K562 (cell line): ENCODE data around the gene PLP2. TPM values are rescaled to one million over a fixed set of nuclear protein-coding genes. Genes with fewer than 3 reads are reported as not detected.

Experiments used
- CBFA2T2 ChIP-seq: fragments of 450-650 bp; conservative IDR thresholded peaks from 2 replicates; pipeline ENCODE4 v1.6.1; 2017; ENCODE audit warnings: mild to moderate bottlenecking
- DIDO1 ChIP-seq: fragments of 450-650 bp; IDR thresholded peaks from 2 replicates; pipeline ENCODE4 v1.6.1; 2016; ENCODE audit warnings: low read depth, missing biosample characterization, missing genetic modification characterization
- FOSL1 ChIP-seq: fragments of 200-800 bp; sonication (Bioruptor generic); conservative IDR thresholded peaks from 2 replicates; pipeline ENCODE4 v1.6.1; 2016; ENCODE audit warnings: missing genetic modification characterization, missing compliant biosample characterization
- KLF16 ChIP-seq: IDR thresholded peaks from 2 replicates; pipeline ENCODE4 v1.6.1; 2016; ENCODE audit warnings: antibody characterized with exemption
- MCM2 ChIP-seq: fragments of 450-650 bp; IDR thresholded peaks from 2 replicates; pipeline ENCODE4 v1.6.1; 2017; ENCODE audit warnings: low read depth, mild to moderate bottlenecking
- MCM7 ChIP-seq, 2 experiments: fragments of 450-650 bp; IDR thresholded peaks; 2 replicates each; pipeline ENCODE4 v1.6.1; 2016 to 2018
- MXI1 ChIP-seq: IDR thresholded peaks from 2 replicates; pipeline ENCODE4 v1.6.1; 2011; ENCODE audit warnings: low read depth, mild to moderate bottlenecking, improper control_type of control experiment, low read length
- NBN ChIP-seq: fragments of 450-650 bp; IDR thresholded peaks from 2 replicates; pipeline ENCODE4 v1.6.1; 2016; ENCODE audit warnings: low read depth, mild to moderate bottlenecking
- NFIX ChIP-seq: fragments of 250-450 bp; sonication (Bioruptor Pico); IDR thresholded peaks from 2 replicates; pipeline ENCODE4 v1.4.0; 2020; ENCODE audit warnings: low read depth, mild to moderate bottlenecking, moderate library complexity
- PML ChIP-seq: IDR thresholded peaks from 2 replicates; pipeline ENCODE4 v1.6.1; 2012; ENCODE audit warnings: low read length, inconsistent platforms
- POLR2A ChIP-seq: fragments of 450-650 bp; conservative IDR thresholded peaks from 2 replicates; pipeline ENCODE4 v1.6.1; 2016
- POLR2AphosphoS5 ChIP-seq: IDR thresholded peaks from 2 replicates; pipeline ENCODE4 v1.6.1; 2011; ENCODE audit warnings: mild to moderate bottlenecking, low read depth, low read length, moderate library complexity; ENCODE audit not compliant: control insufficient read depth, insufficient read depth
- RBM14 ChIP-seq: fragments of 200-400 bp; formaldehyde crosslinking; IDR thresholded peaks from 2 replicates; pipeline ENCODE4 v1.6.1; 2018; ENCODE audit warnings: low read depth, mild to moderate bottlenecking, low read length, moderate library complexity, borderline replicate concordance; ENCODE audit not compliant: insufficient read depth
- RBM22 ChIP-seq: fragments of 200-400 bp; formaldehyde crosslinking; IDR thresholded peaks from 2 replicates; pipeline ENCODE4 v1.6.1; 2018; ENCODE audit warnings: low read length, low read depth; ENCODE audit not compliant: poor library complexity, severe bottlenecking
- RBM34 ChIP-seq: fragments of 200-400 bp; formaldehyde crosslinking; IDR thresholded peaks from 2 replicates; pipeline ENCODE4 v1.6.1; 2018; ENCODE audit warnings: low read length, borderline replicate concordance; ENCODE audit not compliant: insufficient read depth
- RFX5 ChIP-seq: IDR thresholded peaks from 2 replicates; pipeline ENCODE4 v1.6.1; 2011; ENCODE audit warnings: low read depth, mild to moderate bottlenecking, improper control_type of control experiment, low read length
- SAP30 ChIP-seq: fragments of 200-600 bp; sonication (generic); IDR thresholded peaks from 2 replicates; pipeline ENCODE4 v1.6.1; 2012; ENCODE audit warnings: borderline replicate concordance, low read depth, mild to moderate bottlenecking, moderate library complexity, low read length, control low read depth, inconsistent platforms; ENCODE audit not compliant: insufficient read depth, poor library complexity, severe bottlenecking
- SMARCA5 ChIP-seq: fragments of 450-650 bp; IDR thresholded peaks from 2 replicates; pipeline ENCODE4 v1.6.1; 2016
- TEAD2 ChIP-seq: fragments of 450-650 bp; IDR thresholded peaks from 2 replicates; pipeline ENCODE4 v1.6.1; 2016; ENCODE audit warnings: missing genetic modification characterization, control low read depth, missing compliant biosample characterization
- ZNF134 ChIP-seq: fragments of 250-450 bp; sonication (Bioruptor Pico); conservative IDR thresholded peaks from 2 replicates; pipeline ENCODE4 v1.4.0; 2020
- ZNF41 ChIP-seq: fragments of 250-450 bp; sonication (Bioruptor Pico); conservative IDR thresholded peaks from 2 replicates; pipeline ENCODE4 v1.4.0; 2020; ENCODE audit warnings: mild to moderate bottlenecking
- polyA plus RNA-seq, 8 experiments: library from polyadenylated mRNA; depleted of rRNA in 4 of 8; stranded (reverse) in 5 of 8; unstranded in 3 of 8; fragments of >200 nt; fragmentation: Nextera tagmentation in 2 of 8; fragmentation: Illumina TruSeq in 1 of 8; extraction: Ambion mirVana in 2 of 8; extraction: Trizol in 1 of 8; gene quantifications; 2 replicates each; pipeline versions ENCODE4 v1.2.1 to v1.2.3, GENCODE V29; 2011 to 2014; ENCODE audit warnings: inconsistent platforms in 1 of 8, missing spikeins in 1 of 8
- total RNA-seq, 7 experiments: library from RNA; depleted of rRNA in 6 of 7; stranded (reverse); fragments of >200 nt in 6 of 7; fragmentation: Illumina TruSeq in 2 of 7; extraction: Trizol in 2 of 7; gene quantifications; 2 replicates each; pipeline versions ENCODE4 v1.2.1 to v1.2.3, GENCODE V29; 2011 to 2021; ENCODE audit warnings: low replicate concordance in 1 of 7
- TF ChIP-seq, protein P1 (sequence below), 2 experiments: fragments of 450-650 bp; formaldehyde crosslinking in 1 of 2; IDR thresholded peaks; 2 replicates each; pipeline versions ENCODE4 v1.4.0 to v1.6.1; 2014 to 2020; ENCODE audit warnings: mild to moderate bottlenecking in 2 of 2, borderline replicate concordance in 1 of 2, low read depth in 1 of 2

The PLP2 gene
- total and polyA plus RNA-seq, 9 of the 15 experiments (the other 6 are each of a cell fraction or from before 2014, with no cell fraction given), result 34.7 to 236 (median 112) TPM

DNA sequence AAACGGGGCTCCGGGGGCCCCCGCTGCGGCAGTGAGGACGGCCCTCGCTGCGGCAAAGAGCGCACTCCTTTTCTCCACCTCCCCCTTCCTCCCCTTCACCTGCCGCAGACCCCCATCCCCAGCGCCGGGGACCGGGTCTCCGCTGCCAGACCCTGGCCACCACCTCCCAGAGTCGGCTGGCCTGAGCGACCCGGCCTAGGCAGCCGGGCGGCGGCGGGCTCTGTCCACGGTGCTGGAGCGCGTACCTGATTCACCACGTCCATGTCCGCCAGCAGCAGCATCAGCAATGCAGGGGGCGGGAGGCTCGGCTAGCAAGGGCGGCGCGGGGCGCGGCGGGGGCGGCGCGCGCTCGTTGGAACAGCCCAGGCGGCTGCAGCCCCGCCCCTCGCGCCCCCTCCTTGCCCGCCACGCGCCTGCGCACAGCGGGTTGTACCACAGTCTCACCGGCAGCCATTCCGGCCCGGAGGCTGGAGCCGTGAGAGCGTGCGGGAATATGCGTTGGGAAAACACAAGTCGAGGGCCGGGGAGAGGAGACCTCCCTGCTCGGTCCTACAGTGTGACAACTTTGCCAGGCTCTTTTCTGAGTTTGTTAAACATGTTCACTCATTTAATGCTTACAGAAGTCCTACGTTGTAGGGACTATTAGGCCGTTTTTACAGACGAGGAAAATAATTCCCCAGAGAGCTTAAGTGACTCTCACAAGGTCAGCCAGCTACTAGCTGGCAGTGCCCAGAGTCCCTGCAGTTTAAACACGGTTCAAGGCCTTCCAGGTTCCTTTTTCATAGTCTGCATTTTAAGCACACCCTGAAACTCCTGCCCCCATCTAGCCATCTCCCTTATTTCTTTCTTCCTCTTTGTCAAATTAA, 28.4 kb downstream of the PLP2 start, which contains the start of gene SYP (continued):
- TF ChIP-seq POLR2AphosphoS5 (peak; percentile 92), MXI1 (0 out of 2 replicates have a peak, but pooled peaks have one; percentile 53), DIDO1 (tag) (no peak), CBFA2T2 (no peak), RBM22 (no peak), RBM14 (no peak), SMARCA5 (no peak), NFIX (CRISPR knock-in tag) (no peak), MCM2 (no peak), MCM7 (IDR thresholded peaks at IDR 0.05) (no peak), KLF16 (no peak), SAP30 (no peak), FOSL1 (tag) (0 out of 2 replicates have a peak, but pooled peaks have one; percentile 31), NBN (no peak), RFX5 (no peak), ZNF41 (CRISPR knock-in tag) (no peak), RBM34 (no peak), ZNF134 (CRISPR knock-in tag) (0 out of 2 replicates have a peak, but pooled peaks have one; percentile 25), TEAD2 (tag) (no peak), PML (peak; percentile 65; the same call in 1 of the 2 replicates), POLR2A (peak; percentile 88)
- TF ChIP-seq, protein P1, sequence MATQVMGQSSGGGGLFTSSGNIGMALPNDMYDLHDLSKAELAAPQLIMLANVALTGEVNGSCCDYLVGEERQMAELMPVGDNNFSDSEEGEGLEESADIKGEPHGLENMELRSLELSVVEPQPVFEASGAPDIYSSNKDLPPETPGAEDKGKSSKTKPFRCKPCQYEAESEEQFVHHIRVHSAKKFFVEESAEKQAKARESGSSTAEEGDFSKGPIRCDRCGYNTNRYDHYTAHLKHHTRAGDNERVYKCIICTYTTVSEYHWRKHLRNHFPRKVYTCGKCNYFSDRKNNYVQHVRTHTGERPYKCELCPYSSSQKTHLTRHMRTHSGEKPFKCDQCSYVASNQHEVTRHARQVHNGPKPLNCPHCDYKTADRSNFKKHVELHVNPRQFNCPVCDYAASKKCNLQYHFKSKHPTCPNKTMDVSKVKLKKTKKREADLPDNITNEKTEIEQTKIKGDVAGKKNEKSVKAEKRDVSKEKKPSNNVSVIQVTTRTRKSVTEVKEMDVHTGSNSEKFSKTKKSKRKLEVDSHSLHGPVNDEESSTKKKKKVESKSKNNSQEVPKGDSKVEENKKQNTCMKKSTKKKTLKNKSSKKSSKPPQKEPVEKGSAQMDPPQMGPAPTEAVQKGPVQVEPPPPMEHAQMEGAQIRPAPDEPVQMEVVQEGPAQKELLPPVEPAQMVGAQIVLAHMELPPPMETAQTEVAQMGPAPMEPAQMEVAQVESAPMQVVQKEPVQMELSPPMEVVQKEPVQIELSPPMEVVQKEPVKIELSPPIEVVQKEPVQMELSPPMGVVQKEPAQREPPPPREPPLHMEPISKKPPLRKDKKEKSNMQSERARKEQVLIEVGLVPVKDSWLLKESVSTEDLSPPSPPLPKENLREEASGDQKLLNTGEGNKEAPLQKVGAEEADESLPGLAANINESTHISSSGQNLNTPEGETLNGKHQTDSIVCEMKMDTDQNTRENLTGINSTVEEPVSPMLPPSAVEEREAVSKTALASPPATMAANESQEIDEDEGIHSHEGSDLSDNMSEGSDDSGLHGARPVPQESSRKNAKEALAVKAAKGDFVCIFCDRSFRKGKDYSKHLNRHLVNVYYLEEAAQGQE (IDR thresholded peaks at IDR 0.05; ENCODE audit: borderline replicate concordance), result peak; percentile 100
- TF ChIP-seq, protein P1 (CRISPR knock-in tag; IDR thresholded peaks at IDR 0.05; ENCODE audit: low read depth), result peak; percentile 100
